ENCODE measurements around the gene MLLT10. TPM values are rescaled to one million over a fixed set of nuclear protein-coding genes. Genes with fewer than 3 reads are reported as not detected.

Gene MLLT10
- total RNA-seq, 1 donor from 2014 or later, result 61.3 TPM

GRCh38 chr10:21524526-21525366 lies 9.3 kb upstream of the MLLT10 start:
- Mint-ChIP-seq H3K4me3 (peak overlapping the region; percentile 93), H3K36me3 (peaks cover 5% of the 10 kb centered on the region), H3K27ac (peak overlapping the region; percentile 97), H3K4me1 (peaks cover 51% of the 10 kb centered on the region), H3K9me3 (no peaks in the 10 kb centered on the region), H3K27me3 (ENCODE audit: insufficient read depth, low read depth) (peaks cover 3% of the 10 kb centered on the region)
- DNase-seq (ENCODE audit: low spot score), result peak; percentile 47
- H3K27me3 ChIP-seq, result no peaks in the 10 kb centered on the region
- peaks cover 99% of the 10 kb centered on the region for H3F3A ChIP-seq (ENCODE audit: low read depth)
- H3K36me3 ChIP-seq, result no peaks in the 10 kb centered on the region
- no peak for TF ChIP-seq CTCF (IDR thresholded peaks at IDR 0.05)
- TF ChIP-seq EZH2 (IDR thresholded peaks at IDR 0.05), result no peak
- no peak for TF ChIP-seq EZH2phosphoT487 (IDR thresholded peaks at IDR 0.05)
- peak overlapping the region; percentile 83 for H3K4me2 ChIP-seq
- H2AFZ ChIP-seq (replicated peaks), result no peak overlapping the region
- peaks cover 4% of the 10 kb centered on the region for H4K20me1 ChIP-seq (ENCODE audit: low read depth)
- no peaks in the 10 kb centered on the region for H3K9me3 ChIP-seq (ENCODE audit: low read depth)
- H3K27ac ChIP-seq, result peak overlapping the region; percentile 99
- peaks cover 51% of the 10 kb centered on the region for H3K4me1 ChIP-seq
- peak overlapping the region; percentile 97 for H3K4me3 ChIP-seq
- peak overlapping the region; percentile 74 for H3K9ac ChIP-seq
- H3K79me2 ChIP-seq (ENCODE audit: low read depth), result peaks cover 97% of the 10 kb centered on the region

- peak within 1 kb of the TSS; percentile 100 for H3K27ac Mint-ChIP-seq
- Histone ChIP-seq H3K9me3 (ENCODE audit: low read depth) (no peaks in the 10 kb centered on the region), H3K4me3 (peak within 1 kb of the TSS; percentile 97), H3K27me3 (no peaks in the 10 kb centered on the region), H3K9ac (peak within 1 kb of the TSS; percentile 95), H3K4me2 (peak within 1 kb of the TSS; percentile 83), H3K4me1 (peaks cover 53% of the 10 kb centered on the region), H2AFZ (replicated peaks) (no peak within 1 kb of the TSS), H3K79me2 (ENCODE audit: low read depth) (peaks cover 97% of the 10 kb centered on the region), H3K36me3 (no peaks in the 10 kb centered on the region), H3F3A (ENCODE audit: low read depth) (peaks cover 100% of the 10 kb centered on the region), H4K20me1 (ENCODE audit: low read depth) (peaks cover 4% of the 10 kb centered on the region), H3K27ac (peak within 1 kb of the TSS; percentile 99)
- peaks cover 5% of the 10 kb centered on the region for H3K36me3 Mint-ChIP-seq
- H3K4me3 Mint-ChIP-seq, result peak within 1 kb of the TSS; percentile 96
- no peaks in the 10 kb centered on the region for H3K9me3 Mint-ChIP-seq
- H3K27me3 Mint-ChIP-seq (ENCODE audit: insufficient read depth, low read depth), result peaks cover 3% of the 10 kb centered on the region
- peaks cover 46% of the 10 kb centered on the region for H3K4me1 Mint-ChIP-seq
- TF ChIP-seq CTCF (IDR thresholded peaks at IDR 0.05) (no peak), EZH2phosphoT487 (IDR thresholded peaks at IDR 0.05) (no peak)
- peak; percentile 98 for DNase-seq (ENCODE audit: low spot score)
Observed at GRCh38 chr10:21525367-21526187, 8.5 kb upstream of the MLLT10 start, which contains the start of gene SKIDA1. TSS of gene SKIDA1 (minus strand) at chr10:21525682. CDS start at chr10:21517822, 7,860 bp downstream.

- peak; percentile 83 for DNase-seq (ENCODE audit: low spot score)
Observed at GRCh38 chr10:21526188-21526859, 7.7 kb upstream of the MLLT10 start.

More at GRCh38 chr10:21526188-21526859, 7.7 kb upstream of the MLLT10 start:
- Histone ChIP-seq H3F3A (ENCODE audit: low read depth) (peaks cover 100% of the 10 kb centered on the region), H3K9me3 (ENCODE audit: low read depth) (no peaks in the 10 kb centered on the region), H3K27ac (peak overlapping the region; percentile 99), H2AFZ (replicated peaks) (no peak overlapping the region), H3K36me3 (no peaks in the 10 kb centered on the region), H3K4me1 (peaks cover 53% of the 10 kb centered on the region), H3K4me3 (peak overlapping the region; percentile 97), H3K27me3 (no peaks in the 10 kb centered on the region), H3K79me2 (ENCODE audit: low read depth) (peaks cover 97% of the 10 kb centered on the region), H4K20me1 (ENCODE audit: low read depth) (peaks cover 4% of the 10 kb centered on the region), H3K4me2 (peak overlapping the region; percentile 83), H3K9ac (peak overlapping the region; percentile 95)
- Mint-ChIP-seq H3K36me3 (peaks cover 5% of the 10 kb centered on the region), H3K9me3 (no peaks in the 10 kb centered on the region), H3K4me3 (peak overlapping the region; percentile 96), H3K27ac (peak overlapping the region; percentile 100), H3K27me3 (ENCODE audit: insufficient read depth, low read depth) (peaks cover 3% of the 10 kb centered on the region), H3K4me1 (peaks cover 42% of the 10 kb centered on the region)
- TF ChIP-seq CTCF (IDR thresholded peaks at IDR 0.05), result no peak

Measured in neural progenitor cell (in vitro differentiated cells).